ENCODE results near the gene CYFIP1. TPM values are rescaled to one million over a fixed set of nuclear protein-coding genes. Genes with fewer than 3 reads are reported as not detected.
A peak's percentile ranks its signal among the peaks of the same experiment; 100 is the strongest.

The CYFIP1 gene
- total RNA-seq, 1 donor from 2014 or later = 143 TPM

- Mint-ChIP-seq H3K4me3 (ENCODE audit: unreplicated experiment) (no peak overlapping the region), H3K9me3 (ENCODE audit: unreplicated experiment) (peaks cover 2% of the 10 kb centered on the region), H3K36me3 (ENCODE audit: unreplicated experiment) (peaks cover under 1% of the 10 kb centered on the region), H3K4me1 (ENCODE audit: low read depth, unreplicated experiment) (peaks cover 11% of the 10 kb centered on the region), H3K27ac (ENCODE audit: unreplicated experiment) (no peak overlapping the region), H3K27me3 (ENCODE audit: unreplicated experiment) (peaks cover 2% of the 10 kb centered on the region)
- no peak for DNase-seq
- TF ChIP-seq, protein P1, sequence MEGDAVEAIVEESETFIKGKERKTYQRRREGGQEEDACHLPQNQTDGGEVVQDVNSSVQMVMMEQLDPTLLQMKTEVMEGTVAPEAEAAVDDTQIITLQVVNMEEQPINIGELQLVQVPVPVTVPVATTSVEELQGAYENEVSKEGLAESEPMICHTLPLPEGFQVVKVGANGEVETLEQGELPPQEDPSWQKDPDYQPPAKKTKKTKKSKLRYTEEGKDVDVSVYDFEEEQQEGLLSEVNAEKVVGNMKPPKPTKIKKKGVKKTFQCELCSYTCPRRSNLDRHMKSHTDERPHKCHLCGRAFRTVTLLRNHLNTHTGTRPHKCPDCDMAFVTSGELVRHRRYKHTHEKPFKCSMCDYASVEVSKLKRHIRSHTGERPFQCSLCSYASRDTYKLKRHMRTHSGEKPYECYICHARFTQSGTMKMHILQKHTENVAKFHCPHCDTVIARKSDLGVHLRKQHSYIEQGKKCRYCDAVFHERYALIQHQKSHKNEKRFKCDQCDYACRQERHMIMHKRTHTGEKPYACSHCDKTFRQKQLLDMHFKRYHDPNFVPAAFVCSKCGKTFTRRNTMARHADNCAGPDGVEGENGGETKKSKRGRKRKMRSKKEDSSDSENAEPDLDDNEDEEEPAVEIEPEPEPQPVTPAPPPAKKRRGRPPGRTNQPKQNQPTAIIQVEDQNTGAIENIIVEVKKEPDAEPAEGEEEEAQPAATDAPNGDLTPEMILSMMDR (IDR thresholded peaks at IDR 0.05; ENCODE audit: partially characterized antibody, unreplicated experiment) = no peak
Observed at GRCh38 chr15:22902046-22902445, 78.1 kb downstream of the CYFIP1 start.

DNA sequence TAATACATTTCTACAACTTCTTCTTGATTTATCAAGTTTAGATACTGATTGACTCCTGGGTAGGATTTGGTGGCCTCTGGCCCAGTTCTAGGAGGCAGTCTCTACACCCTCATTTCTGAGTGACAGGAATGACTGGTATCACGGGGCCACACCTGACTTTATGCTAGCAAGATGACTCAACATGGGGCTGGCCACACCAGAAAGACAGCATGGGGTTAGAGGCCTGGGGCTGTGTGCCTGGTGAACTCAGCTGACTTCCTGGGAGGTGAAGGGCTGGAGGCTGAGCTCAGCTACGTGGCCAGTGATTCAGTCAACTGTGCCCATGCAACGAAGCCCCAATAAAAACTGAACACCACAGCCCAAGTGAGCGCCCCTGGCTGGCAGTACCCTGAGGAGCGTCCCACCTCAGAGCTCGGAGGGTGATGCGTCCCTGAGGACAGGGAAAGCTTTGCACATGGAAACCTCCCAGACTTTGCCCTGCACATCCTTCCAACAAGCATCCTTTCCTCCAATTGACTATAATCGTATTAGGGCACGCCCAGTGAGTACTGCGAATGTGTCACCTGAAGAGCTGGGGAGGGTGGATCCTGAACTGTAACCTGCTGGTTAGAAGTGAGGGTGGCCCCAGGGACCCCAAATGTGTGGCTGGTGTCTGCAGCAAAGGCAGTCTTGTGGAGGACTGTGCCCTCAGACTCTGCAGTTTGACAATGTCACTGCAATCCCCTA lies 84.5 kb downstream of the CYFIP1 start:
- no peak for DNase-seq
- H3K27ac Mint-ChIP-seq (ENCODE audit: unreplicated experiment) = no peak overlapping the region
- peaks cover 23% of the 10 kb centered on the region for H3K36me3 Mint-ChIP-seq (ENCODE audit: unreplicated experiment)

GRCh38 chr15:22893881-22894280 lies 86.3 kb downstream of the CYFIP1 start:
- peaks cover 23% of the 10 kb centered on the region for H3K36me3 Mint-ChIP-seq (ENCODE audit: unreplicated experiment)
- TF ChIP-seq, protein P1 (IDR thresholded peaks at IDR 0.05; ENCODE audit: partially characterized antibody, unreplicated experiment) = no peak
- H3K27ac Mint-ChIP-seq (ENCODE audit: unreplicated experiment) = no peak overlapping the region
- peaks cover 10% of the 10 kb centered on the region for H3K4me1 Mint-ChIP-seq (ENCODE audit: low read depth, unreplicated experiment)
- H3K9me3 Mint-ChIP-seq (ENCODE audit: unreplicated experiment) = peaks cover 4% of the 10 kb centered on the region
- H3K4me3 Mint-ChIP-seq (ENCODE audit: unreplicated experiment) = no peak overlapping the region
- peaks cover 4% of the 10 kb centered on the region for H3K27me3 Mint-ChIP-seq (ENCODE audit: unreplicated experiment)
- no peak for DNase-seq

More for the DNA sequence above, 84.5 kb downstream of the CYFIP1 start:
- TF ChIP-seq, protein P1 (IDR thresholded peaks at IDR 0.05; ENCODE audit: partially characterized antibody, unreplicated experiment) = no peak
- Mint-ChIP-seq H3K4me1 (ENCODE audit: low read depth, unreplicated experiment) (peaks cover 7% of the 10 kb centered on the region), H3K27me3 (ENCODE audit: unreplicated experiment) (peaks cover 4% of the 10 kb centered on the region), H3K9me3 (ENCODE audit: unreplicated experiment) (peaks cover 2% of the 10 kb centered on the region), H3K4me3 (ENCODE audit: unreplicated experiment) (no peak overlapping the region)

- no peak overlapping the region for H3K4me3 Mint-ChIP-seq (ENCODE audit: unreplicated experiment)
- TF ChIP-seq, protein P1 (IDR thresholded peaks at IDR 0.05; ENCODE audit: partially characterized antibody, unreplicated experiment) = no peak
- peaks cover 6% of the 10 kb centered on the region for H3K9me3 Mint-ChIP-seq (ENCODE audit: unreplicated experiment)
- H3K27me3 Mint-ChIP-seq (ENCODE audit: unreplicated experiment) = peaks cover 7% of the 10 kb centered on the region
- peaks cover 23% of the 10 kb centered on the region for H3K36me3 Mint-ChIP-seq (ENCODE audit: unreplicated experiment)
- no peak for DNase-seq
- no peak overlapping the region for H3K27ac Mint-ChIP-seq (ENCODE audit: unreplicated experiment)
- H3K4me1 Mint-ChIP-seq (ENCODE audit: low read depth, unreplicated experiment) = peaks cover 12% of the 10 kb centered on the region
Observed at GRCh38 chr15:22893081-22893480, 87.1 kb downstream of the CYFIP1 start.

GRCh38 chr15:22892333-22892732 lies 87.8 kb downstream of the CYFIP1 start:
- Mint-ChIP-seq H3K27ac (ENCODE audit: unreplicated experiment) (peak overlapping the region; percentile 86), H3K27me3 (ENCODE audit: unreplicated experiment) (peaks cover 11% of the 10 kb centered on the region), H3K4me1 (ENCODE audit: low read depth, unreplicated experiment) (peaks cover 20% of the 10 kb centered on the region), H3K36me3 (ENCODE audit: unreplicated experiment) (peaks cover 23% of the 10 kb centered on the region), H3K9me3 (ENCODE audit: unreplicated experiment) (peaks cover 6% of the 10 kb centered on the region), H3K4me3 (ENCODE audit: unreplicated experiment) (peak overlapping the region; percentile 28)
- DNase-seq = no peak
- TF ChIP-seq, protein P1 (IDR thresholded peaks at IDR 0.05; ENCODE audit: partially characterized antibody, unreplicated experiment) = no peak
